ENCODE measurements around the gene HGF.

DNA sequence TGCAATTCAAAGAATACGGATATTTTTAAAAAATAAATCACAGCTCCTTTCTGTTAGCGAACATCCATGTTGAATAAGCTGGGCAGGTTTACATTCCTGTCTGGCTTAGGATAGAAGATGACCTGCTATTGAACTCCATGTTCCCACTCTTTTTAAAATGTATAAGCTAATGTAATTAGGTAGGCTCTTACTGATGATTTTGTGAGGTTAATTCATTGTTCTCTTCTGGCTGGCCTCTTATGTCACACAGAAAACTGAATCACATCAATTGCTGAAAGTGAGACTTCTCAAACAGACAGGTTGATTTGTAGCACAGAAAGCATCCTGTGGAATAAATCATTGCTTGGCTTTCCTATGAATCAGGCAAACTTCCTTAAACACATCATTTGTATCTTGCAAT is 24.2 kb downstream of the HGF start:
- TF ChIP-seq, protein P1, sequence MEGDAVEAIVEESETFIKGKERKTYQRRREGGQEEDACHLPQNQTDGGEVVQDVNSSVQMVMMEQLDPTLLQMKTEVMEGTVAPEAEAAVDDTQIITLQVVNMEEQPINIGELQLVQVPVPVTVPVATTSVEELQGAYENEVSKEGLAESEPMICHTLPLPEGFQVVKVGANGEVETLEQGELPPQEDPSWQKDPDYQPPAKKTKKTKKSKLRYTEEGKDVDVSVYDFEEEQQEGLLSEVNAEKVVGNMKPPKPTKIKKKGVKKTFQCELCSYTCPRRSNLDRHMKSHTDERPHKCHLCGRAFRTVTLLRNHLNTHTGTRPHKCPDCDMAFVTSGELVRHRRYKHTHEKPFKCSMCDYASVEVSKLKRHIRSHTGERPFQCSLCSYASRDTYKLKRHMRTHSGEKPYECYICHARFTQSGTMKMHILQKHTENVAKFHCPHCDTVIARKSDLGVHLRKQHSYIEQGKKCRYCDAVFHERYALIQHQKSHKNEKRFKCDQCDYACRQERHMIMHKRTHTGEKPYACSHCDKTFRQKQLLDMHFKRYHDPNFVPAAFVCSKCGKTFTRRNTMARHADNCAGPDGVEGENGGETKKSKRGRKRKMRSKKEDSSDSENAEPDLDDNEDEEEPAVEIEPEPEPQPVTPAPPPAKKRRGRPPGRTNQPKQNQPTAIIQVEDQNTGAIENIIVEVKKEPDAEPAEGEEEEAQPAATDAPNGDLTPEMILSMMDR (IDR thresholded peaks at IDR 0.05): no peak
- no peak for TF ChIP-seq POLR2A (IDR thresholded peaks at IDR 0.05)
- TF ChIP-seq POLR2AphosphoS5 (IDR thresholded peaks at IDR 0.05): no peak

All from gastroesophageal sphincter (tissue), 3 donors.